Esophagus (tissue), 2 donors: ENCODE measurements around the gene NXT1. TPM values are rescaled to one million over a fixed set of nuclear protein-coding genes. Genes with fewer than 3 reads are reported as not detected.

Source experiments
- H3K27ac ChIP-seq, 2 donors: one replicate each; pipeline ENCODE4 v1.5.1; 2013; ENCODE audit warnings: low read depth in 2 of 2, mild to moderate bottlenecking in 2 of 2, inconsistent platforms in 1 of 2, low read length in 1 of 2, moderate library complexity in 1 of 2
- H3K27me3 ChIP-seq, 2 donors: one replicate each; pipeline ENCODE4 v1.6.1; 2013; ENCODE audit warnings: low read length in 2 of 2, control low read depth in 1 of 2, mild to moderate bottlenecking in 1 of 2; ENCODE audit not compliant: insufficient read depth in 2 of 2, control insufficient read depth in 1 of 2
- H3K36me3 ChIP-seq, 2 donors: one replicate each; pipeline ENCODE4 v1.6.1; 2013; ENCODE audit warnings: low read length in 1 of 2; ENCODE audit not compliant: control insufficient read depth in 2 of 2, insufficient read depth in 2 of 2
- H3K4me1 ChIP-seq, 2 donors: one replicate each; pipeline ENCODE4 v1.6.1; 2013; ENCODE audit warnings: low read length in 1 of 2; ENCODE audit not compliant: control insufficient read depth in 2 of 2, insufficient read depth in 2 of 2
- H3K4me3 ChIP-seq, 2 donors: one replicate each; pipeline ENCODE4 v1.5.1; 2013; ENCODE audit warnings: low read length in 2 of 2, mild to moderate bottlenecking in 2 of 2, low read depth in 1 of 2, moderate library complexity in 1 of 2
- H3K9me3 ChIP-seq, 2 donors: one replicate each; pipeline ENCODE4 v1.6.1; 2013; ENCODE audit warnings: mild to moderate bottlenecking in 2 of 2, low read depth in 1 of 2, low read length in 1 of 2, moderate library complexity in 1 of 2; ENCODE audit not compliant: control insufficient read depth in 2 of 2, insufficient read depth in 1 of 2
- WGBS, 2 donors: extraction: QIAGEN DNeasy Blood & Tissue Kit; methylation state at CpG; one replicate each; pipeline ENCODE4 v1.1.7; 2013; 5-methylcytosine and 5-hydroxymethylcytosine counted together
- polyA plus RNA-seq, 2 donors: library from polyadenylated mRNA; stranded (reverse); fragments of 200-250 nt; gene quantifications; one replicate each; pipeline ENCODE4 v1.2.3, GENCODE V29; 2013
- donor health status: healthy with polysubstance abuse.
- donor health status: Bipolar disorder and iron deficiency.

NXT1 gene
- polyA plus RNA-seq, 2 donors, result 12.9 to 22.1 TPM

- no peak overlapping the region for H3K27ac ChIP-seq
- H3K4me3 ChIP-seq, result no peak overlapping the region
- WGBS, 2 donors, result 94 to 96% methylated on average over 4 of the region's 4 CpGs
- peaks cover 16 to 18% of the 10 kb centered on the region in 2 donors for H3K36me3 ChIP-seq
- H3K27me3 ChIP-seq, result no peaks in the 10 kb centered on the region
- H3K4me1 ChIP-seq, result no peaks in the 10 kb centered on the region
- H3K9me3 ChIP-seq, result no peaks in the 10 kb centered on the region
Observed at GRCh38 chr20:23393996-23394775, 43.6 kb downstream of the NXT1 start.

GRCh38 chr20:23396950-23397627 lies 46.5 kb downstream of the NXT1 start:
- Histone ChIP-seq H3K27ac (no peak overlapping the region), H3K4me3 (no peak overlapping the region), H3K27me3 (no peaks in the 10 kb centered on the region), H3K9me3 (no peaks in the 10 kb centered on the region), H3K4me1 (no peaks in the 10 kb centered on the region), H3K36me3 (peaks cover 10 to 18% of the 10 kb centered on the region in 2 donors)
- WGBS, 2 donors, result 74 to 75% methylated on average over 6 of the region's 6 CpGs

DNA sequence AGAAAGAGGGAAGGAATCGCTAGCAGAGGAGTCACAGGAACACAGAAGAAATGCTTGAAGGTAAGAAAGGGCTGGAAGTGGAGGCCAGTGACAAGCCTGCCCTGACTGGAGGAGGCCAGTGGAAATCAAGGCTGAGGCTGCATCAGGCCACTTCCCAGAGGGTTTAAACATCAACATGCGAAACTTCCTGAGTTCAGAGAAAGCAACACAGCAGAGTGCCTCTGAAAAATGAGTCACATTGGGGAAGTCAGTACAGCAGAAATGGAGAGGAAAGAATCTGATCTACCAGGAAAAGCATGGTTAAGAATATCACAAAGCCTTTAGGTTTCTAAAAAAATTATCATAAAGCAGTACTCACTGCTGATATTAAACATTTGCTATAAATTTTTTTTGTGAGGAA lies 47.4 kb downstream of the NXT1 start:
- Histone ChIP-seq H3K27ac (no peak overlapping the region), H3K9me3 (no peaks in the 10 kb centered on the region)

GRCh38 chr20:23399568-23400241 lies 49.1 kb downstream of the NXT1 start:
- H3K36me3 ChIP-seq, result peaks cover 1 to 4% of the 10 kb centered on the region in 2 donors
- H3K4me3 ChIP-seq, result no peak overlapping the region
- H3K27ac ChIP-seq, result no peak overlapping the region
- WGBS, 2 donors, result 69 to 75% methylated on average over 6 of the region's 6 CpGs
- H3K9me3 ChIP-seq, result no peaks in the 10 kb centered on the region
- H3K4me1 ChIP-seq, result no peaks in the 10 kb centered on the region
- no peaks in the 10 kb centered on the region for H3K27me3 ChIP-seq

More for the DNA sequence above, 47.4 kb downstream of the NXT1 start:
- no peak overlapping the region for H3K4me3 ChIP-seq
- no peaks in the 10 kb centered on the region for H3K27me3 ChIP-seq
- H3K36me3 ChIP-seq, result peaks cover 10 to 16% of the 10 kb centered on the region in 2 donors
- no peaks in the 10 kb centered on the region for H3K4me1 ChIP-seq
- WGBS, 2 donors, result 83 to 84% methylated on average over 2 of the region's 2 CpGs

DNA sequence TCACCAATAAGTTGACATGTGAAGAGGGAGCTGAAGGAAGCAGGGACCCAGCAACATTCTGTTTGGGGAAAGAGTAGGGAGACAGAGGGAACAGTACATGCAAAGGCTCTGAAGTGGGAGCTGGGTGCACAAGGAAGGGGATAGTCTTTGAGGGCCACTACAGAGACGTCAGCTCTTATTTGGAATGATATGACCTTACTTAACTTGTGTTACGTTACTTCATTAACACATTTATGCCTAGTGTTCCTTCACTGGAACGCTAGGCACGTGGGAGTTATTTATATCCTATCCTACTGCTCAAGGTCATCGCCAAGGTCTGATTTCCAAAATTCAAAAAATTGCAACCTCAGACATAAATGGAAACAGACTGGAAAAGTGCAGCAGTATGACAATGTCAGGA lies 50.5 kb downstream of the NXT1 start:
- Histone ChIP-seq H3K36me3 (no peaks in the 10 kb centered on the region), H3K27ac (no peak overlapping the region), H3K4me3 (no peak overlapping the region), H3K9me3 (no peaks in the 10 kb centered on the region), H3K4me1 (no peaks in the 10 kb centered on the region), H3K27me3 (no peaks in the 10 kb centered on the region)
- WGBS, 2 donors, result 88 to 93% methylated on average over 5 of the region's 5 CpGs

DNA sequence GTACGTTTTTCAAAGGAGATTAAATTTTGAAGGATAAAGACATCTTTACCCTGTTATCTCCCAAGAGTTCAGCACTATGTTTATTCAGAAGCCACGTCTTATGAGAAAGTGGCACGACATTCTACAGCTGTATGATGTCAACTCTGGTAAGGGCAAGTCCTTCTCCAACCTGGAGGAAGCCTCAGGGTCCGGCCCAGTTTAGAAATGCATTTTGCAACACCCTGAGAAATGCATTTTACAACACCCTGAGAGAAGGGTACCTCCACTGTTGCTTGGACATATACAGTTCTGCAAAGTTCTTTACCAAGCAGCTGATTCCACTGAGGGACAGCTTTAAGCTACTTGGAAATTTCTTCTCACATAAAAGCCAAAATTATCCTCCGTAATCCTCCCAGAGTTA lies 53.2 kb downstream of the NXT1 start:
- Histone ChIP-seq H3K4me3 (no peak overlapping the region), H3K27ac (no peak overlapping the region), H3K4me1 (no peaks in the 10 kb centered on the region), H3K9me3 (no peaks in the 10 kb centered on the region), H3K36me3 (no peaks in the 10 kb centered on the region), H3K27me3 (no peaks in the 10 kb centered on the region)
- 63 to 70% methylated on average over 5 of the region's 5 CpGs for WGBS, 2 donors

DNA sequence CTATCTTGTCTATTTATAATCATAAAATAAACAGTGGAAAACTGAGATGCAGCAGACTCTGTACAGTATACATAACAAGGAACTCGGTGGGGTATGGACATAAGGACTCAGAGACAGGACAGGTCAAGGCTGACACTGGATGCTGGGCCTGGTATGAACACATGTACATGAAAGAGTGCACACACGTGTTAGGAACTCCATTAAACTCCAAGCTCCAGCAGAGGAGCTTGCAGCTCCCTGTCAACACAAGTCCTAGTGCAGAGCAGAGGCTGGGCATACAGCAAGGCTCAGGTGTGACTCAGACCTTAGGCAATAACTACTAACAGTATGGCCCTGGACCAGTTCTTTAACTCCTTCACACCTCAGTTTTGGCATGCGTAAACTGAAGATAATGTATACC lies 53.6 kb downstream of the NXT1 start:
- no peaks in the 10 kb centered on the region for H3K4me1 ChIP-seq
- 41 to 48% methylated on average over 3 of the region's 3 CpGs for WGBS, 2 donors
- peak overlapping the region in 1 of 2 donors; percentile 15 for H3K27ac ChIP-seq
- H3K36me3 ChIP-seq, result no peaks in the 10 kb centered on the region
- H3K27me3 ChIP-seq, result no peaks in the 10 kb centered on the region
- H3K9me3 ChIP-seq, result no peaks in the 10 kb centered on the region
- H3K4me3 ChIP-seq, result no peak overlapping the region

Other genes starting within 250 kb of the NXT1 start
- gene GZF1, start 11.4 kb downstream of the NXT1 start, polyA plus RNA-seq, result 1 to 10 TPM; 3.2 to 3.6 TPM
- 1 to 10 TPM; 3.4 to 4.7 TPM for gene NAPB, start 70.7 kb downstream of the NXT1 start, polyA plus RNA-seq
- under 1 TPM in 1 of 2 donors, not detected in 1; 0.15 TPM for gene CSTL1, start 88.9 kb downstream of the NXT1 start, polyA plus RNA-seq
- under 1 TPM; 0.12 to 0.26 TPM for gene CST11, start 102.1 kb downstream of the NXT1 start, polyA plus RNA-seq
- not detected for gene CST8, start 140.3 kb downstream of the NXT1 start, polyA plus RNA-seq
- not detected for gene CST9L, start 217.7 kb downstream of the NXT1 start, polyA plus RNA-seq